ENCODE results near the gene CCM2.

The CCM2 gene

GRCh38 chr7:45028138-45028919 is 28.3 kb downstream of the CCM2 start:
- Histone ChIP-seq H3K36me3 (ENCODE audit: low read depth) (peaks cover 8% of the 10 kb centered on the region), H3K27me3 (ENCODE audit: insufficient read depth, poor library complexity, severe bottlenecking) (no peaks in the 10 kb centered on the region), H3K4me1 (ENCODE audit: insufficient read depth, poor library complexity, severe bottlenecking) (peaks cover 12% of the 10 kb centered on the region), H3K9me3 (ENCODE audit: severe bottlenecking) (no peaks in the 10 kb centered on the region), H3K27ac (ENCODE audit: poor library complexity, severe bottlenecking) (no peak overlapping the region), H3K4me3 (ENCODE audit: severe bottlenecking) (no peak overlapping the region)
- DNase-seq (ENCODE audit: low spot score) (no peak), ATAC-seq (ENCODE audit: low read depth) (no peak)
- TF ChIP-seq CTCF (IDR thresholded peaks at IDR 0.05; ENCODE audit: poor library complexity, severe bottlenecking): no peak

- ATAC-seq (ENCODE audit: low read depth): no peak
- Histone ChIP-seq H3K4me3 (ENCODE audit: severe bottlenecking) (no peak overlapping the region), H3K27ac (ENCODE audit: poor library complexity, severe bottlenecking) (no peak overlapping the region), H3K36me3 (ENCODE audit: low read depth) (peaks cover 8% of the 10 kb centered on the region), H3K27me3 (ENCODE audit: insufficient read depth, poor library complexity, severe bottlenecking) (no peaks in the 10 kb centered on the region), H3K4me1 (ENCODE audit: insufficient read depth, poor library complexity, severe bottlenecking) (peaks cover 18% of the 10 kb centered on the region), H3K9me3 (ENCODE audit: severe bottlenecking) (no peaks in the 10 kb centered on the region)
- no peak for DNase-seq (ENCODE audit: low spot score)
- TF ChIP-seq CTCF (IDR thresholded peaks at IDR 0.05; ENCODE audit: poor library complexity, severe bottlenecking): no peak
These were observed 28.9 kb downstream of the CCM2 start for GRCh38 chr7:45028920-45029344.

DNA sequence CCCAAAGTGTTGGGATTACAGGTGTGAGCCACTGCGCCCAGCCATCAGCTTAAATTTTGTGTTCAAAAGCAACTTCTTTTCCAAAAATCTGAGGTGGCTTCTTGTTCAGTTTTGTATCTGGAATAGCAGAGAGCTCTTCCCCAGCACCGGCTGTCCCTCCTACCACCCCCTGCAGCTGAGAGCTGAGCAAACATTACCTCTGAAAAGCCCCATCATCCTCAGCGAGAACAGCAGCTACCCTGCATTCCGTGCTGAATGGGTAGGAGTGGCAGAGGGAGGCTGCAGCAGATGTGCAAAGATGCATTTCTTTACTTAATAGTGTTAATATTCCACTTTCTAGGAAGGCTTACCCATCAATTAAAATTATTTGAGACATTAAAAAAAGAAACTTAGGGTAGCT is 31.8 kb downstream of the CCM2 start:
- no peaks in the 10 kb centered on the region for H3K9me3 ChIP-seq (ENCODE audit: severe bottlenecking)
- no peak overlapping the region for H3K4me3 ChIP-seq (ENCODE audit: severe bottlenecking)
- no peaks in the 10 kb centered on the region for H3K27me3 ChIP-seq (ENCODE audit: insufficient read depth, poor library complexity, severe bottlenecking)
- peaks cover 10% of the 10 kb centered on the region for H3K36me3 ChIP-seq (ENCODE audit: low read depth)
- DNase-seq (ENCODE audit: low spot score) (no peak), ATAC-seq (ENCODE audit: low read depth) (no peak)
- H3K4me1 ChIP-seq (ENCODE audit: insufficient read depth, poor library complexity, severe bottlenecking): peaks cover 27% of the 10 kb centered on the region
- H3K27ac ChIP-seq (ENCODE audit: poor library complexity, severe bottlenecking): peak overlapping the region; percentile 74
- TF ChIP-seq CTCF (IDR thresholded peaks at IDR 0.05; ENCODE audit: poor library complexity, severe bottlenecking): no peak

- peaks cover 7% of the 10 kb centered on the region for H3K36me3 ChIP-seq (ENCODE audit: low read depth)
- no peak for ATAC-seq (ENCODE audit: low read depth)
These were observed 32.4 kb downstream of the CCM2 start for GRCh38 chr7:45032421-45032820.

More at GRCh38 chr7:45032421-45032820, 32.4 kb downstream of the CCM2 start:
- Histone ChIP-seq H3K4me3 (ENCODE audit: severe bottlenecking) (no peak overlapping the region), H3K27me3 (ENCODE audit: insufficient read depth, poor library complexity, severe bottlenecking) (no peaks in the 10 kb centered on the region), H3K27ac (ENCODE audit: poor library complexity, severe bottlenecking) (peak overlapping the region; percentile 74), H3K4me1 (ENCODE audit: insufficient read depth, poor library complexity, severe bottlenecking) (peaks cover 21% of the 10 kb centered on the region), H3K9me3 (ENCODE audit: severe bottlenecking) (no peaks in the 10 kb centered on the region)
- DNase-seq (ENCODE audit: low spot score): no peak
- no peak for TF ChIP-seq CTCF (IDR thresholded peaks at IDR 0.05; ENCODE audit: poor library complexity, severe bottlenecking)

All from RWPE2 (cell line).